ENCODE results near the gene ALK.

Gene ALK

GRCh38 chr2:29159125-29159524 is 762.3 kb downstream of the ALK start:
- peaks cover 35% of the 10 kb centered on the region for H3K36me3 Mint-ChIP-seq (ENCODE audit: low read depth)
- H3K4me3 Mint-ChIP-seq = no peak overlapping the region
- H3K9me3 Mint-ChIP-seq = no peaks in the 10 kb centered on the region
- H3K27me3 Mint-ChIP-seq (ENCODE audit: low read depth) = no peaks in the 10 kb centered on the region
- H3K27ac Mint-ChIP-seq = no peak overlapping the region
- peaks cover 1% of the 10 kb centered on the region for H3K4me1 Mint-ChIP-seq (ENCODE audit: low read depth)

DNA sequence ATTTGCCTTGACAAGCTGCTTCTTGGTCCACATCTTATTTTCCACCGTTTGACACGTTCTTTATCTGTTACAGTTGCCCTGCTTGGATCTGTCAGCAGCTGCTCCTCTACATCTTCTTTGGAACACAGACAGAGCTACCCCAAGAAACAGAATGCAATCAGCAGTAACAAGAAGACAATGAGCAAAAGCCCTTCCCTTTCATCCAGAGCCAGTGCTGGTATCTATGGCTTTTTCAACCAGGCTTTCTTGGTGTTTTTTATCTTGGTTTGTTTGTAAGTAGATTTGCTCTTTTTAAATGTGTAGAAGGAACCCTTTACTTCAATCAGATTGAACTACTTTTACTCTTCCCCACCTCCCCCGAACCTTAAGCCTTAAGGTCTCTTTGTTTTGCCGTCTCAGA is 764.3 kb downstream of the ALK start:
- Mint-ChIP-seq H3K36me3 (ENCODE audit: low read depth) (peaks cover 47% of the 10 kb centered on the region), H3K9me3 (no peaks in the 10 kb centered on the region), H3K27ac (no peak overlapping the region), H3K27me3 (ENCODE audit: low read depth) (no peaks in the 10 kb centered on the region), H3K4me3 (no peak overlapping the region), H3K4me1 (ENCODE audit: low read depth) (peaks cover 3% of the 10 kb centered on the region)

- no peak overlapping the region for H3K4me3 Mint-ChIP-seq
- H3K27ac Mint-ChIP-seq = no peak overlapping the region
- H3K4me1 Mint-ChIP-seq (ENCODE audit: low read depth) = peaks cover 3% of the 10 kb centered on the region
- H3K36me3 Mint-ChIP-seq (ENCODE audit: low read depth) = peaks cover 52% of the 10 kb centered on the region
- no peaks in the 10 kb centered on the region for H3K27me3 Mint-ChIP-seq (ENCODE audit: low read depth)
- H3K9me3 Mint-ChIP-seq = no peaks in the 10 kb centered on the region
These were observed 765.8 kb downstream of the ALK start for GRCh38 chr2:29155578-29155977.

DNA sequence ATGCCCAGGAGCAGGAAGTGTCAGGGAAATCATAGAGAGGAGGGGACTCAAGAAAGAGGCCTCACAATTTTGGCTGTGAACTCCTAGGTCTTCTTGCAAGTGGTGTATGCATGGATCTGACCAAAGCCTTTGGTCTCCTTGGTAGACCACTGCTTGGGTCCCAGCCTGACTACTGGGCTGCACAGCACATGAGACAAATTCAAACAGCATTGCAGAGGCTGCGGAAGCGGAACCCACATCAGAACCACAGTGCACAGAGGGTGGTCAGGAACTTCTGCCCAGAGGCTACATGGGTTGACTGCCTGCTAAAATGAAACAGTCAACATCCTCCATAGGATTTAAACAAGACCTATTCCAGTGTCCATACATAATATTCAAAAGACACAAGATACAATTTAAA is 766.8 kb downstream of the ALK start:
- Mint-ChIP-seq H3K27ac (no peak overlapping the region), H3K9me3 (no peaks in the 10 kb centered on the region)

GRCh38 chr2:29147963-29148362 is 773.4 kb downstream of the ALK start:
- H3K36me3 Mint-ChIP-seq (ENCODE audit: low read depth) = peaks cover 44% of the 10 kb centered on the region
- H3K4me3 Mint-ChIP-seq = no peak overlapping the region
- no peaks in the 10 kb centered on the region for H3K9me3 Mint-ChIP-seq
- H3K4me1 Mint-ChIP-seq (ENCODE audit: low read depth) = peaks cover 2% of the 10 kb centered on the region
- H3K27me3 Mint-ChIP-seq (ENCODE audit: low read depth) = no peaks in the 10 kb centered on the region
- no peak overlapping the region for H3K27ac Mint-ChIP-seq

More for the DNA sequence above, 766.8 kb downstream of the ALK start:
- Mint-ChIP-seq H3K36me3 (ENCODE audit: low read depth) (peaks cover 50% of the 10 kb centered on the region), H3K27me3 (ENCODE audit: low read depth) (no peaks in the 10 kb centered on the region), H3K4me1 (ENCODE audit: low read depth) (peaks cover 4% of the 10 kb centered on the region), H3K4me3 (no peak overlapping the region)

DNA sequence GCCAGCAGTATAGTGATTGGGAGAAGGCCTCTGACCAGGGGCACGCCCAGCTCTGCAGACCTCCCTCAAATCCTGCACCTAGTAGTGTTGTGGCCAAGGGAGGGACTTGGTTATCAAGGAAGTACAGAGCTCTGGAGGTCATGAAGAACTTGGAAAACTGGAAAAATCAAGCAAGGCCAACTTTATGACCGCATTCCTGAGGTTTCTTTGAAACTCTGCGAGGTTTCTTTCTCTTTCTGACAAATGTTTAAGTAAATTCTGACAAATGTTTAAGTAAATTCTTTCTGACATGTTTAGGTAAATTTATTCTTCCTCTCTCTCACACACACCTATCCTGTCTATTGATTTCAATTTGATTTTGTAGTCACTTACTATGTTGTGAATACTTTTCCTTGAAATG is 775.2 kb downstream of the ALK start:
- peaks cover 38% of the 10 kb centered on the region for H3K36me3 Mint-ChIP-seq (ENCODE audit: low read depth)
- H3K4me1 Mint-ChIP-seq (ENCODE audit: low read depth) = peaks cover 5% of the 10 kb centered on the region
- no peaks in the 10 kb centered on the region for H3K27me3 Mint-ChIP-seq (ENCODE audit: low read depth)
- no peak overlapping the region for H3K4me3 Mint-ChIP-seq
- no peak overlapping the region for H3K27ac Mint-ChIP-seq
- peaks cover 1% of the 10 kb centered on the region for H3K9me3 Mint-ChIP-seq

DNA sequence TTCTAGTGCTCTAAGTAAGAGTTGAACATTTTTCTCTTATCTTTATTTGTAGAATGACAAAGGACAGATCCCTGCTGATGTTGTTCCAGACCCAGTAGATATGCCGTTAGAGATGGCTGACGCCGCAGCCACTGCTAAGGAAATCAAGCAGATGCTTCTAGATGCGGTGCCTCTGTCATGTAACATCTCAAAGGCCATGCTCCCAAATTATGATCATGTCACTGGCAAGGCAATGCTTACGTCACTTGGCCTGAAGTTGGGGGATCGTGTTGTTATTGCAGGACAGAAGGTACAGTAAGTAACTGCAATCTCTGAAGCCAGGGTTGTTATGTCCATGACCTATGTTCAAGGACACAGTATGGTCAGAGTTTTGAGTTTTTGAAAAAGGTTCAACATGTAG is 777.7 kb downstream of the ALK start:
- peaks cover 18% of the 10 kb centered on the region for H3K4me1 Mint-ChIP-seq (ENCODE audit: low read depth)
- H3K9me3 Mint-ChIP-seq = peaks cover 17% of the 10 kb centered on the region
- peaks cover 53% of the 10 kb centered on the region for H3K36me3 Mint-ChIP-seq (ENCODE audit: low read depth)
- H3K4me3 Mint-ChIP-seq = no peak overlapping the region
- H3K27me3 Mint-ChIP-seq (ENCODE audit: low read depth) = no peaks in the 10 kb centered on the region
- no peak overlapping the region for H3K27ac Mint-ChIP-seq
